K562 (cell line): ENCODE measurements around the gene RNF4.
A peak's percentile ranks its signal among the peaks of the same experiment; 100 is the strongest.

Experiments
- CTCF ChIP-seq, 3 experiments: IDR thresholded peaks in 2 of 3; conservative IDR thresholded peaks in 1 of 3; 2 replicates each; pipeline ENCODE4 v1.5.1; 2011 to 2012; ENCODE audit warnings: low read length in 3 of 3, mild to moderate bottlenecking in 3 of 3, control low read depth in 2 of 3, improper control_type of control experiment in 1 of 3, inconsistent platforms in 1 of 3, low read depth in 1 of 3, mixed read lengths in 1 of 3, moderate library complexity in 1 of 3; ENCODE audit not compliant: insufficient read depth in 2 of 3
- IRF9 ChIP-seq: fragments of 450-650 bp; IDR thresholded peaks from 2 replicates; pipeline ENCODE4 v1.6.1; 2016; ENCODE audit warnings: missing biosample characterization, missing genetic modification characterization
- SAFB2 ChIP-seq: fragments of 200-400 bp; formaldehyde crosslinking; IDR thresholded peaks from 2 replicates; pipeline ENCODE4 v1.6.1; 2018; ENCODE audit warnings: borderline replicate concordance, low read length, low read depth, moderate library complexity; ENCODE audit not compliant: severe bottlenecking
- SREBF2 ChIP-seq: sonication (generic); formaldehyde crosslinking; IDR thresholded peaks from 2 replicates; pipeline ENCODE4 v1.4.0; 2020; ENCODE audit warnings: mild to moderate bottlenecking, missing genetic modification reagents
- TCF7 ChIP-seq: sonication (generic); IDR thresholded peaks from 2 replicates; pipeline ENCODE4 v1.6.1; 2016; ENCODE audit warnings: antibody characterized with exemption, borderline replicate concordance
- TF ChIP-seq, protein P1 (sequence below): sonication (generic); formaldehyde crosslinking; IDR thresholded peaks from 2 replicates; pipeline ENCODE4 v1.9.0; 2022; ENCODE audit warnings: mild to moderate bottlenecking, missing genetic modification reagents

DNA sequence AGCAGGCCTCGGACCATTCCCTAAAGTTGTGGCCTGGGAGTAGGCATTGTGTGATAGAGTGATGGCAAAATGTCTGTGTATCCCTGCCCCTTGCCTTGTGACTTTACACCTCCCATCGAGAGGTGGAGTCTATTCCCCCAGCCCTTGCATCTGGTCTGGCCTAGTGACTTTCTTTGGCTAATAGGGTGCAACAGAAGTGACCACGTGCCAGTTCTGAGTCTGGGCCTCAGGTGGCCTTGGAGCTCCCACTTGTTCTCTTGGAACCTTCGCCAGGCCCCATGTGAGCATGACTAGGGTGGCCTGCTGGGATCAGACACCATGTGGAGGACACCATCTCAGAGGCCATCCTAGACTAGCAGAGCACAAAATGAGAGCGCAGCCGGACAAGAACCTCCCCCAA is 3.9 kb upstream of the RNF4 start:
- no peak for TF ChIP-seq TCF7
- no peak for TF ChIP-seq IRF9 (tag)
- TF ChIP-seq, protein P1, sequence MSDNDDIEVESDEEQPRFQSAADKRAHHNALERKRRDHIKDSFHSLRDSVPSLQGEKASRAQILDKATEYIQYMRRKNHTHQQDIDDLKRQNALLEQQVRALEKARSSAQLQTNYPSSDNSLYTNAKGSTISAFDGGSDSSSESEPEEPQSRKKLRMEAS (CRISPR knock-in tag) = peak; percentile 54
- TF ChIP-seq SAFB2 = no peak
- TF ChIP-seq SREBF2 = no peak
- TF ChIP-seq CTCF (IDR thresholded peaks at IDR 0.05 in 2 of 3, conservative IDR thresholded peaks at IDR 0.05 in 1 of 3; ENCODE audit: insufficient read depth in 2 of 3, low read depth in 1 of 3, low read length in 3 of 3) = no peak
